Inflammatory macrophage treated with lipopolysaccharide for 4 hours (primary cell): ENCODE results near the gene CLCN6.

ENCODE experiments used
- DNase-seq: peaks from one replicate; pipeline ENCODE4 v3.0.0-alpha.2; 2020

CLCN6 gene

GRCh38 chr1:11805422-11806306 is at the start of gene CLCN6, which contains the start of gene MTHFR:
Gene CLCN6, plus strand, starts transcription at chr1:11806191. Its CDS starts 72 bp downstream, at chr1:11806263.
Gene MTHFR, minus strand, starts transcription at chr1:11805964. Its CDS starts 2,848 bp downstream, at chr1:11803116.
- DNase-seq: peak; percentile 99

GRCh38 chr1:11757047-11757446 is 48.9 kb upstream of the CLCN6 start:
- no peak for DNase-seq

GRCh38 chr1:11759791-11760190 is 46.2 kb upstream of the CLCN6 start:
- DNase-seq: no peak

- DNase-seq: no peak
Observed at GRCh38 chr1:11761285-11761684, 44.7 kb upstream of the CLCN6 start.

GRCh38 chr1:11761988-11762406 is 44.0 kb upstream of the CLCN6 start, which contains the start of gene C1orf167:
Gene C1orf167, plus strand, starts transcription at chr1:11762193. Its CDS starts 2,208 bp downstream, at chr1:11764401.
- DNase-seq: peak; percentile 8

GRCh38 chr1:11764115-11764514 is 41.9 kb upstream of the CLCN6 start:
- DNase-seq: no peak

GRCh38 chr1:11764519-11764918 is 41.5 kb upstream of the CLCN6 start:
- no peak for DNase-seq

- no peak for DNase-seq
Observed at GRCh38 chr1:11765661-11766428, 40.1 kb upstream of the CLCN6 start.

GRCh38 chr1:11766429-11766776 is 39.6 kb upstream of the CLCN6 start:
- DNase-seq: no peak

- no peak for DNase-seq
Observed at GRCh38 chr1:11767922-11768704, 37.9 kb upstream of the CLCN6 start.

- DNase-seq: no peak
Observed at GRCh38 chr1:11768821-11769220, 37.2 kb upstream of the CLCN6 start.

- DNase-seq: no peak
Observed at GRCh38 chr1:11769274-11769673, 36.7 kb upstream of the CLCN6 start.

GRCh38 chr1:11770011-11770410 is 36.0 kb upstream of the CLCN6 start:
- no peak for DNase-seq

- no peak for DNase-seq
Observed at GRCh38 chr1:11771481-11772043, 34.4 kb upstream of the CLCN6 start.

- peak; percentile 50 for DNase-seq
Observed at GRCh38 chr1:11772458-11772857, 33.5 kb upstream of the CLCN6 start.

- DNase-seq: no peak
Observed at GRCh38 chr1:11774753-11775152, 31.2 kb upstream of the CLCN6 start.

- no peak for DNase-seq
Observed at GRCh38 chr1:11777658-11778322, 28.2 kb upstream of the CLCN6 start.

- no peak for DNase-seq
Observed at GRCh38 chr1:11778336-11778735, 27.7 kb upstream of the CLCN6 start.

GRCh38 chr1:11778844-11779623 is 27.0 kb upstream of the CLCN6 start:
- no peak for DNase-seq

GRCh38 chr1:11779715-11780379 is 26.1 kb upstream of the CLCN6 start:
- no peak for DNase-seq
